ENCODE measurements around the gene COX10.

- no peak for TF ChIP-seq EZH2 (IDR thresholded peaks at IDR 0.05; ENCODE audit: insufficient read depth, poor library complexity, severe bottlenecking)
- TF ChIP-seq EZH2phosphoT487 (IDR thresholded peaks at IDR 0.05; ENCODE audit: insufficient read depth, low read depth) = no peak
These were observed 100.6 kb downstream of the COX10 start for GRCh38 chr17:14169901-14170300.

All from GM23248 (cell line).